ENCODE data around the gene CFAP251. TPM values are rescaled to one million over a fixed set of nuclear protein-coding genes. Genes with fewer than 3 reads are reported as not detected.

Gene CFAP251
- total RNA-seq, 1 donor from 2014 or later, result 9.3 TPM

DNA sequence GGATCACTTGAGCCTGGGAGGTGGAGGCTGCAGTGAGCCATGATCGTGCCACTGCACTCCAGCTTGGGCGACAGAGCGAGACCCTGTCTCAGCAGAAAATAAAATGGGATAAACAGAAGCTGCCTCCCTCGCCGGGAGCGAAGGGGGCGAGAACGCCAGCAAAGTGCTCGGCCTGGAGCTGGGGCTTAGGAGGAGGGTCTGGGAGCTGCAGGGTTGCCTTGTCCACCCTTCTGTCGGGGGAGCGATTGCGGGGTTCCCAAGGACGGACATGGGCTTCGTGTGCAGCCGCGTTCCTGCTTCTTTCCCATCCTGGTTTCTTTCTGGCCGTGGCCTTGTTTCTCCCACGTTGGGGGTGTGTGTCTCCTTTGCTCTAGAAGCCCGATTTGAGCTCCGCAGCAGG lies 132.3 kb downstream of the CFAP251 start:
- Mint-ChIP-seq H3K9me3 (ENCODE audit: low read depth) (no peaks in the 10 kb centered on the region), H3K27me3 (no peaks in the 10 kb centered on the region), H3K4me1 (ENCODE audit: low read depth) (no peaks in the 10 kb centered on the region), H3K36me3 (ENCODE audit: insufficient read depth) (peaks cover 12% of the 10 kb centered on the region), H3K27ac (no peak overlapping the region), H3K4me3 (ENCODE audit: low read depth) (no peak overlapping the region)
- TF ChIP-seq, protein P1, sequence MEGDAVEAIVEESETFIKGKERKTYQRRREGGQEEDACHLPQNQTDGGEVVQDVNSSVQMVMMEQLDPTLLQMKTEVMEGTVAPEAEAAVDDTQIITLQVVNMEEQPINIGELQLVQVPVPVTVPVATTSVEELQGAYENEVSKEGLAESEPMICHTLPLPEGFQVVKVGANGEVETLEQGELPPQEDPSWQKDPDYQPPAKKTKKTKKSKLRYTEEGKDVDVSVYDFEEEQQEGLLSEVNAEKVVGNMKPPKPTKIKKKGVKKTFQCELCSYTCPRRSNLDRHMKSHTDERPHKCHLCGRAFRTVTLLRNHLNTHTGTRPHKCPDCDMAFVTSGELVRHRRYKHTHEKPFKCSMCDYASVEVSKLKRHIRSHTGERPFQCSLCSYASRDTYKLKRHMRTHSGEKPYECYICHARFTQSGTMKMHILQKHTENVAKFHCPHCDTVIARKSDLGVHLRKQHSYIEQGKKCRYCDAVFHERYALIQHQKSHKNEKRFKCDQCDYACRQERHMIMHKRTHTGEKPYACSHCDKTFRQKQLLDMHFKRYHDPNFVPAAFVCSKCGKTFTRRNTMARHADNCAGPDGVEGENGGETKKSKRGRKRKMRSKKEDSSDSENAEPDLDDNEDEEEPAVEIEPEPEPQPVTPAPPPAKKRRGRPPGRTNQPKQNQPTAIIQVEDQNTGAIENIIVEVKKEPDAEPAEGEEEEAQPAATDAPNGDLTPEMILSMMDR (IDR thresholded peaks at IDR 0.05; ENCODE audit: unreplicated experiment), result no peak
- DNase-seq (ENCODE audit: low spot score, unreplicated experiment), result no peak

DNA sequence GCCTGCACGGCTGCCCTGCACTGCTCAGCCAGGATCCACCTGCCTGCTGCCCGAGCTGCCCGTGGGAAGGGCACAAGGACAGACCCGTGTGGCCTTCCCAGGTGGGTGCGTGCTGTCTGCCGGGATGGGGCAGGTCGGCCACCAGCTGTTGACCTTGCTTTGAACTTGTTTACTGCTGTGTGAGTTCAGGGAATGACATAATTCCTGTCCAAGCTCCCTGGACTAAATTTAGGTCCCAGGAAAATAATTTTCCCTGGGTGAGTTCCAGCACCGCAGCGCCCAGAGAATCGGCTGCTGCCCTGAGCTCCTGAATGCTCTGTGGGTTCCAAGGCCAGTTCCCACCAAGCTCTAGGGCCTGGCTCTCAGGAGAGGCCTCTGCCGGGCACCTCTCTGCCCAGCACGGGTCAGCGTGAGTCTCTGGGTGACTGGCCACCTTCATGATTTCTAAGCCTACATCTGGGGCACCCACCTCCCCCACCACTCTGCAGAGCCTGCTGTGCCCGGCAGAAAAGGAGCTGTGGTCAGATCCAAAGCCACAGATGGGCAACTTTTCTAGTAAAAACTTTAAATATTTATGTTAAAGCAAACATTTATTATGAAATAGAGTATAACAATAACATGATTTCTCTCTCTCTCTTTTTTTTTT lies 133.0 kb downstream of the CFAP251 start:
- Mint-ChIP-seq H3K9me3 (ENCODE audit: low read depth) (no peaks in the 10 kb centered on the region), H3K27me3 (no peaks in the 10 kb centered on the region), H3K4me1 (ENCODE audit: low read depth) (no peaks in the 10 kb centered on the region), H3K4me3 (ENCODE audit: low read depth) (no peak overlapping the region), H3K36me3 (ENCODE audit: insufficient read depth) (peaks cover 8% of the 10 kb centered on the region), H3K27ac (peak overlapping the region; percentile 69)
- TF ChIP-seq, protein P1 (IDR thresholded peaks at IDR 0.05; ENCODE audit: unreplicated experiment), result no peak
- no peak for DNase-seq (ENCODE audit: low spot score, unreplicated experiment)

DNA sequence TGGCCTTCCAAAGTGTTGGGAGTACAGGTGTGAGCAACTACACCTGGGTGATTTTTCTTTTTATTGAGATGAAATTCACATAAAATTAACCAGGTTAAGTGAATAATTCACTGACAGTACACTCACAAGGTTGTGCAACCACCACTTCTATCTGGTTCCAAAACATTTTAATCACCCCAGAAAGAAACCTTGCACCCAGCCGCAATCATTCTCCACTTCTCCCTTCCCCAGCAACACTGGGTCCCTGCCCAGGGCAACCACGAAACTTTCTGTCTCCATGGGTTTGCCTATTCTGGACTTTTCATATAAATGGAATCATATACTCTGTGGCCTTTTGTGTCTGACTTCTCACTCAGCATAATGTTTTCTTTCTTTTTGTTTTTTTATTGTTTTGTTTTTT lies 133.9 kb downstream of the CFAP251 start:
- Mint-ChIP-seq H3K4me1 (ENCODE audit: low read depth) (no peaks in the 10 kb centered on the region), H3K36me3 (ENCODE audit: insufficient read depth) (peaks cover 11% of the 10 kb centered on the region), H3K27ac (no peak overlapping the region), H3K4me3 (ENCODE audit: low read depth) (no peak overlapping the region), H3K9me3 (ENCODE audit: low read depth) (no peaks in the 10 kb centered on the region), H3K27me3 (no peaks in the 10 kb centered on the region)
- no peak for DNase-seq (ENCODE audit: low spot score, unreplicated experiment)
- TF ChIP-seq, protein P1 (IDR thresholded peaks at IDR 0.05; ENCODE audit: unreplicated experiment), result no peak

Other genes starting within 250 kb of the CFAP251 start
- 1.1 and 1.5 TPM in 2 replicates for gene MORN3, start 248.9 kb upstream of the CFAP251 start, total RNA-seq
- gene TMEM120B, start 205.8 kb upstream of the CFAP251 start, total RNA-seq, result 16.1 and 17.2 TPM in 2 replicates
- 36.0 and 37.5 TPM in 2 replicates for gene RHOF, start 124.9 kb upstream of the CFAP251 start, total RNA-seq
- gene SETD1B, start 114.6 kb upstream of the CFAP251 start, total RNA-seq, result 27.2 and 28.6 TPM in 2 replicates
- not detected in 2 replicates for gene HPD, start 59.7 kb upstream of the CFAP251 start, total RNA-seq
- gene PSMD9, start 29.8 kb upstream of the CFAP251 start, total RNA-seq, result 33.5 and 38.8 TPM in 2 replicates
- gene BCL7A, start 103.3 kb downstream of the CFAP251 start, total RNA-seq, result 43.7 and 49.3 TPM in 2 replicates
- 48.6 and 48.7 TPM in 2 replicates for gene MLXIP, start 160.2 kb downstream of the CFAP251 start, total RNA-seq